GM23248 (cell line): ENCODE measurements around the gene MAP1B.

Experiments used
- EZH2 ChIP-seq: fragments of 200-600 bp; sonication (generic); IDR thresholded peaks from 2 replicates; pipeline ENCODE4 v1.6.1; 2018; ENCODE audit warnings: antibody characterized with exemption, mild to moderate bottlenecking; ENCODE audit not compliant: insufficient read depth, poor library complexity, severe bottlenecking
- EZH2phosphoT487 ChIP-seq: fragments of 200-600 bp; sonication (generic); IDR thresholded peaks from 2 replicates; pipeline ENCODE4 v1.6.1; 2018; ENCODE audit warnings: antibody characterized with exemption, moderate library complexity, mild to moderate bottlenecking, low read depth; ENCODE audit not compliant: insufficient read depth

GRCh38 chr5:72245951-72246532, 138.8 kb downstream of the MAP1B start:
- TF ChIP-seq EZH2 (no peak), EZH2phosphoT487 (no peak)
